H1 (cell line): ENCODE results near the gene HACD3. TPM values are rescaled to one million over a fixed set of nuclear protein-coding genes. Genes with fewer than 3 reads are reported as not detected.

ENCODE experiments used
- CBX8 ChIP-seq: fragments of 300-800, 300-1000 bp; sonication (generic); IDR thresholded peaks from 2 replicates; pipeline ENCODE4 v1.7.1; 2016; ENCODE audit warnings: low read depth, low read length, borderline replicate concordance
- EZH2 ChIP-seq: fragments of 200-600 bp; sonication (generic); IDR thresholded peaks from 2 replicates; pipeline ENCODE4 v1.7.1; 2012; ENCODE audit warnings: low read depth, mild to moderate bottlenecking, moderate library complexity, low read length, inconsistent platforms; ENCODE audit not compliant: severe bottlenecking
- polyA plus RNA-seq, 7 experiments: library from polyadenylated mRNA; depleted of rRNA in 3 of 7; stranded (reverse) in 5 of 7; unstranded in 2 of 7; fragments of >200 nt in 5 of 7; fragments of 200-250 nt in 2 of 7; gene quantifications; 1 replicate in 5 of 7; 2 replicates in 1 of 7; 4 replicates in 1 of 7; pipeline versions ENCODE4 v1.2.1 to v1.2.3, GENCODE V29; 2011 to 2013; ENCODE audit warnings: missing spikeins in 2 of 7, mixed read lengths in 2 of 7
- total RNA-seq: library from RNA; stranded (reverse); fragmentation: NEBNext Ultra II Directional; extraction: Animal tissue kit (Norgen Biotek cat#: 25700); gene quantifications from 2 replicates; pipeline ENCODE4 v1.2.1, GENCODE V29; 2021

Gene HACD3
- total and polyA plus RNA-seq, 2 of the 8 experiments (the other 6 are each of a cell fraction or from before 2014, with no cell fraction given), result 78.8 to 120 TPM

- no peak for TF ChIP-seq EZH2
- no peak for TF ChIP-seq CBX8
Observed at GRCh38 chr15:65556622-65557021, 26.4 kb downstream of the HACD3 start (continued).
